GM20431 (cell line): ENCODE data around the gene RAB1B.
"Not testable (repeated sequence)": the region's sequence is repeated elsewhere in the genome, so short reads cannot be mapped to it uniquely, and the experiment has no call there.

ENCODE experiments used
- in situ Hi-C: fragments of 300-500 bp; cut with MseI, MboI; formaldehyde crosslinking; loops from one replicate; pipeline ENCODE4 v1.15.0; 2020; ENCODE audit warnings: low sequenced_read_pairs; ENCODE audit not compliant: unreplicated experiment

The RAB1B gene

GRCh38 chr11:66265531-66266377 is 2.7 kb upstream of the RAB1B start:
- in situ Hi-C loops: no loop called here

- in situ Hi-C loops: no loop called here
Measured at GRCh38 chr11:66266378-66267038, 1.9 kb upstream of the RAB1B start.

- in situ Hi-C loops: no loop called here
Measured at GRCh38 chr11:66267039-66267378, 1.4 kb upstream of the RAB1B start.

- in situ Hi-C loops: no loop called here
Measured at GRCh38 chr11:66267379-66268243, 828 bp upstream of the RAB1B start.

- in situ Hi-C loops: no loop called here
Measured at GRCh38 chr11:66268952-66269905, 790 bp downstream of the RAB1B start.

- in situ Hi-C loops: no loop called here
Measured at GRCh38 chr11:66271816-66272215, 3.4 kb downstream of the RAB1B start.

- in situ Hi-C loops: no loop called here
Measured at GRCh38 chr11:66272596-66272995, 4.2 kb downstream of the RAB1B start.

GRCh38 chr11:66274219-66274618 is 5.8 kb downstream of the RAB1B start:
- in situ Hi-C loops: no loop called here

GRCh38 chr11:66275396-66275795 is 7.0 kb downstream of the RAB1B start:
- in situ Hi-C loops: no loop called here

GRCh38 chr11:66275984-66276612 is 7.7 kb downstream of the RAB1B start:
- in situ Hi-C loops: no loop called here

GRCh38 chr11:66276619-66277018 is 8.2 kb downstream of the RAB1B start:
- in situ Hi-C loops: not testable (repeated sequence)

- in situ Hi-C loops: not testable (repeated sequence)
Measured at GRCh38 chr11:66277064-66277463, 8.6 kb downstream of the RAB1B start.

GRCh38 chr11:66277471-66278362 is 9.3 kb downstream of the RAB1B start, which contains the start of gene CNIH2:
Gene CNIH2, plus strand, starts transcription at chr11:66278175. Its CDS starts 282 bp downstream, at chr11:66278457.
- in situ Hi-C loops: no loop called here

- in situ Hi-C loops: no loop called here
Measured at GRCh38 chr11:66278363-66279091, 10.1 kb downstream of the RAB1B start.

GRCh38 chr11:66279092-66279734 is 10.8 kb downstream of the RAB1B start:
- in situ Hi-C loops: no loop called here

GRCh38 chr11:66280428-66280827 is 12.0 kb downstream of the RAB1B start:
- in situ Hi-C loops: no loop called here

- in situ Hi-C loops: no loop called here
Measured at GRCh38 chr11:66281001-66281400, 12.6 kb downstream of the RAB1B start.
